ENCODE measurements around the gene PTGES2.

DNA sequence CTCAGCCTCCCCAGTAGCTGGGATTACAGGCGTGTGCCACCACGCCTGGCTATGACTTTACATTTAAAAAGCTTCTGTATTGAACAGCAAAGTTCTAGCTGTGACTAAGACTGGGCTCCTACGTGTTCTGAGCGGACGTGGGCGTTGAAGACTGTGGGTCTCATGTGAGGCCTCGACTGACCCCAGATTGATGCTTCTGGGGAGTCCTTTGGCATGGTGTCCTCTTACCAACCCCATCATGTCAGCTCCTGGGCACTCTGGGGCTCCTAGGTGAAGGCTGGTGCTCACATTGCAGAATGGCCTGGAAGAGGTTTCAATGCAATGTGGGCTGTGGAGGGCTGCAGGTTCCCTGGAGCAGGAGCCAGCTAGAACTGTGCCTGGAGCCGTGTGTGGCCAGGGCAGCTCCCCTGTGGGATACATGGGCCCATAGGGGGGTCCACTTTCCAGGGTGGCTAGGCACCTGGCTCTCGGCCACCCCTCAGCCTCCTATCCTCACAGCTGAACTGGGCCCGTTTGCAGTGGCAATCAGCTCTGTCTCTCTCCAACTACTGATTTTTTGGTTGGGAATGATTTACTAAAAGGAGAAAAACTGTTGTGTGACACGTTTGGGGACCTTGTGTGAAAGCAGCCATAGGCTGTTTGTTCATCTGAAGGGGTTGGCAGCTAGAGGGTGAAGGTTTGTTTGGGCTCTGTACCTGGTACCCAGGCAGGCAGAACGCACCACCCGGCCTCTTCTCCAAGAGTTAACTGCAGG is 29.8 kb downstream of the PTGES2 start:
- TF ChIP-seq TOX (CRISPR knock-in tag; IDR thresholded peaks at IDR 0.05; ENCODE audit: borderline replicate concordance) (no peak), CSDC2 (CRISPR knock-in tag; IDR thresholded peaks at IDR 0.05) (no peak), ZFP3 (CRISPR knock-in tag; IDR thresholded peaks at IDR 0.05) (no peak), RARB (CRISPR knock-in tag; IDR thresholded peaks at IDR 0.05) (no peak), ZNF8 (CRISPR knock-in tag; IDR thresholded peaks at IDR 0.05) (no peak)
- TF ChIP-seq, protein P1, sequence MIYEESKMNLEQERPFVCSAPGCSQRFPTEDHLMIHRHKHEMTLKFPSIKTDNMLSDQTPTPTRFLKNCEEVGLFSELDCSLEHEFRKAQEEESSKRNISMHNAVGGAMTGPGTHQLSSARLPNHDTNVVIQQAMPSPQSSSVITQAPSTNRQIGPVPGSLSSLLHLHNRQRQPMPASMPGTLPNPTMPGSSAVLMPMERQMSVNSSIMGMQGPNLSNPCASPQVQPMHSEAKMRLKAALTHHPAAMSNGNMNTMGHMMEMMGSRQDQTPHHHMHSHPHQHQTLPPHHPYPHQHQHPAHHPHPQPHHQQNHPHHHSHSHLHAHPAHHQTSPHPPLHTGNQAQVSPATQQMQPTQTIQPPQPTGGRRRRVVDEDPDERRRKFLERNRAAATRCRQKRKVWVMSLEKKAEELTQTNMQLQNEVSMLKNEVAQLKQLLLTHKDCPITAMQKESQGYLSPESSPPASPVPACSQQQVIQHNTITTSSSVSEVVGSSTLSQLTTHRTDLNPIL (CRISPR knock-in tag; IDR thresholded peaks at IDR 0.05; ENCODE audit: low read depth), result no peak

All from SK-N-SH treated with all-trans-retinoic acid at 6 μM for 48 hours (cell line).